ENCODE results near the gene C2orf72.
"Not testable (repeated sequence)": the region's sequence is repeated elsewhere in the genome, so short reads cannot be mapped to it uniquely, and the experiment has no call there.

- not testable (repeated sequence) for TF ChIP-seq CTCF (IDR thresholded peaks at IDR 0.05); EZH2 (IDR thresholded peaks at IDR 0.05; ENCODE audit: borderline replicate concordance, insufficient read depth, low read depth, low read length, poor library complexity, severe bottlenecking)
Measured at GRCh38 chr2:231004930-231005329, 32.4 kb upstream of the C2orf72 start.

Measured in B cell (primary cell).